Hematopoietic multipotent progenitor cell treated with erythropoietin and hydrocortisone succinate and interleukin-3 and kit ligand, for 17 days (in vitro differentiated cells): ENCODE data around the gene HEATR5B.
"Not testable (repeated sequence)": the region's sequence is repeated elsewhere in the genome, so short reads cannot be mapped to it uniquely, and the experiment has no call there.

Experiments used
- DNase-seq: peaks from one replicate; pipeline ENCODE4 v3.0.0-alpha.2; 2015; ENCODE audit warnings: low spot score

Gene HEATR5B

DNA sequence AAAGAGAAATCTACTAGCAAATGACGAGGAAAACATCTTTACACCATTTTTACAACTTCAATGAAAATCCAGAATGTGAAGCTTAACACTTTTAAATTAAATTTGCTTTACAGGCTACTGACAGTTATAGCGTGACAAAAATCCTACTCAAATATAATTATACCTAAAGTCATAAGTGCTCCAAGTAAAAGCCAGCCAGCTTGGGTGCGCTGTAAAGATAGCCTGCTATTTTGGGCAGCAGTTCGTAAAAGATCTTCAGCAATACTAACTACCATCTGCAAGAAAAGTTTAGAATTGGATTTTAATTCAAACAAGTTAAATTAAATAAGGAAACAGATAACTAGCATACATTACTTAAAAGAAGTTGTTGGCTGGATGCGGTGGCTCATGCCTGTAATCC lies 22.4 kb downstream of the HEATR5B start:
- no peak for DNase-seq

DNA sequence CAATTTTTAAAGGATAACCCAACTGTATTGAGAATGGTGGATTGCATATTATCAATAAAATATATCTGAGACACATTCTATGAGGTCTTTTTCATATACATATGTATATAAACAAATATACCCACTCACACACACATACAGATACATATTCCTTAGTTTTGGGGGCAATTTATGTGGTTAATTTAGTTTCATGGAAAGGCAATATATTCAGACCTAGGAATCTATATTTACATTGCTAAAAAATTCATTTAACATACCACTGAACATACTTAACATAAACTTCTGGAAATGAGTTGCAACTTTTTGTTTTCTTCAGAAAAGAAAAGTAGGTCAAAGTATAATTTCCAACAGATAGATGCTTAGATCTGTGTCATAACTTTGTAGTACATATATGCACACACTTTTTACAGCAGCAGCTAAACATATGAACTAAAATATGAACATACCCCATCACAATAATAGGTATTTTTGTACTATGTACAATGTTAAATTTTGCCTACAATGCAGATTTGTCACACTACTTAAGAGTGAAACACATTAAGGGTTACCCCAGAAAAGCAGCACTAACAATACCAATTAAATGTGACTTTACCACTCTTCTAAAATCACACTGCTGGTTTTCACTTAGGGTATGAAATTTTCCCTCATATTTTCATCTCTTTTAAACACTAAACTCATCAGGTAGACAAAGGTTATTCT lies 23.0 kb downstream of the HEATR5B start:
- no peak for DNase-seq

DNA sequence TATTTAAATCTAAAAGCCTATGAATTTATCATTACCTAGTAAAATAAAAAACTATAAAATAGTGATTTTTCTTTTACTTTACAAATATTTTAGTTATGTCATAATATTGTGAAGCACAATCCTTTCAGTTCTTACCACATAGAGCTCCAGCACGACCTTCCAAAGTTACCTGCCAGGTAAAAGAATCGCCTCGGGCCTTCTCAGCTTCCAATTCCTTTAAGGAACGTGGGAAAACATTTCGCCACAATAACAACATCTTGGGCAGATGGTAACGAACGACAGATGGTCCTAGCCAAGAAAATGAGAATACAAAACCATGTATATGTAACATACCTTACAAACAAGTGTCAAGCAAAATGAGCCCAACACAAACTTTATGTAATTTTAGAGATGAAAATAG lies 23.7 kb downstream of the HEATR5B start:
- no peak for DNase-seq

DNA sequence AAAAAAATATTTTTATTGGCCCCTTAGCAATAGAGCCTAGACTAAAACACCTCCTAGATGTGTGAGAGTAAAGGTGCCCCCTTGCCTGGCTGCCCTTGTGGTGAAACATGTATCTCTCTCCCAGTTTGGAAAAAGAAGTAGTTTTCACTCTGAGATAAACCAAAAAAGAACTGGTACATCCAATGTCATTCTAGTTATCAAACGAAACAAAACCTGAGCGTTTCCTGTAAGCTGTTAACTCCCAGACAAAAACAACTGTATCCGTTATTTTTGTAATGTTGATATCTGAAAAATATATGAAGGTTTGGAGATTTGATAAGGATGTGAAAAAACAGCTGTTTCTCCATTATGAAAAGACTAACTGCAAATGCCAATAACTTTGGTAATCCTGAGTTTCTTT lies 24.3 kb downstream of the HEATR5B start:
- no peak for DNase-seq

DNA sequence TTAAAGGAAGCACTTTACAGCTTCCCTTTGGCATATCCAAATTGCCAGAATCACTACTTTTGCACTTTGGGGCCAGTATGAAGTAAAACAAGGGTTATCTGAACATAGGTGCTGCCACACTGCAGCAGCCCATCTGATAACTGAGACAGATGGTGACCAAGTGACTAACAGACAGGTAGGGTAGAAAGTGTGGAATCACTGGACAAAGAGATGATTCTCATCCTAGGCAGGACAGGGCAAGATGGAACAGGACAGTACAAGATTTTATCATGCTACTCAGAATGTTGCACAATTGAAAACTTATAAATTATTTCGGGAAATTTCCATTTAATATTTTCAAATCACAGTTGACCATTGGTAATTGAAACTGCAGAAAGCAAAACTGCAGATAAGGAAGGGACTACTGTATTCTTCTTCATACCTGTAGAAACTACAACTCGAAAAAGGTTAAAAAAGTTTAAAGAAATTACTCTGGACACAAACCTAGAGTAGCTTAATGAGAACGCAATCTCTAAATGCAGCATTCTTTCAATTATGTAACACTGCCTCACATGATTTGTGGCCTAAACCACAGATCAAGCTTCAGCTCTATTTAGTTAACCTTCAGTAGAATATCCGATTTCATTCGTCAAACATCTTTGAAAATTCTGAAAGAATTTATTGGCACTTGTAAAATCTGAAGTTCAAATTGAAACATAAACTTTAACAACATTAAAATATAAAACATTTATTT lies 31.4 kb downstream of the HEATR5B start:
- DNase-seq: no peak

DNA sequence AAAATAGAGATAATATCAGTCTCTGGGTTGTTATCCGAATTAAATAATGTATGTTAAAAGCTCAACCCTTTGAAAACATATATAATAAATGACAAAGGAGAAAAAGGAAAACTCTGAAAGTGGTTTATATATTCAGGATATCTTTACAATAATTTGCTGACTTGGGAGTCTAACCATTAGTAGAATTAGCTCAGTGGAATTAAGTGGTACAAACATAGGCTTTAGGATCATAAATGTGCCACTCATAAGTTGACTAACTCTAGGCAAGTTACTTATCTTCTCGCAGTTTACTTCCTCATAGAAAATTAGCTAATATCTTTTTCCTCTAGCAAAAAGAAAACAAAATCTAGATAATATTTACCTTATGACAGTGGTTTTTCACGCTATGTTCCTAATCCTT lies 44.6 kb downstream of the HEATR5B start:
- no peak for DNase-seq

DNA sequence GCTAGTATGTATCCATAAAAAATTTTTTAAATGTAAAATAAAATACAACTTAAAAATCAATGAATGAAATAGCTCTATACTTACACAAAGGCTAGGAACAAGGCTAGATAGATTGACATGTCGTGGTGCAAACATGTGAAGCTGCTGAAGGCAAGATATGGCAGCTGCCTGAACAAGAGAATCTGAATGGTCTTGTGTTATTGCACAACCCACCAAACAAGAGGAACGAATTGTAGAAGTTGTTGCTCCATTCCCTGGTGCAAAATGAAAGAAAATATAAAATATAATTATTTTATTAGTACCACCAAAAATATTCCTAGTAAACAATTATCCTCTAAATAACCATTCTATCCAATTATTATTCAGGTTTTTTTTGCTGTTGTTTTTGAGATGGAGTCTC lies 46.4 kb downstream of the HEATR5B start:
- no peak for DNase-seq

DNA sequence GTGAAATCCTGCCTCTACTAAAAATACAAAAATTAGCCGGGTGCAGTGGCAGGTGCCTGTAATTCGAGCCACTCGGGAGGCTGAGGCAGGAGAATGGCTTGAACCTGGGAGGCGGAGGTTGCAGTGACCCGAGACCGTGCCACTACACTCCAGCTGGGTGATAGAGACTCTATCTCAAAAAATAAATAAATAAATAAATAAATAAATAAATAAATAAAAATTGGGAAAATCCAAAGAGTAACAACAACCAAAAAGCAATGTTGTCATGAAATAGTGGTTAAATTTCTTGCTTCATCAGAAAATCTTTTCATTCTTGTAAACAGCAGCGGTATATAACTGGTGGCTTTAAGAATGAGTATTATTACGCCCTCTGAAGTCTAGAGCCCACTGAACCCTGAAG lies 54.4 kb downstream of the HEATR5B start:
- no peak for DNase-seq

DNA sequence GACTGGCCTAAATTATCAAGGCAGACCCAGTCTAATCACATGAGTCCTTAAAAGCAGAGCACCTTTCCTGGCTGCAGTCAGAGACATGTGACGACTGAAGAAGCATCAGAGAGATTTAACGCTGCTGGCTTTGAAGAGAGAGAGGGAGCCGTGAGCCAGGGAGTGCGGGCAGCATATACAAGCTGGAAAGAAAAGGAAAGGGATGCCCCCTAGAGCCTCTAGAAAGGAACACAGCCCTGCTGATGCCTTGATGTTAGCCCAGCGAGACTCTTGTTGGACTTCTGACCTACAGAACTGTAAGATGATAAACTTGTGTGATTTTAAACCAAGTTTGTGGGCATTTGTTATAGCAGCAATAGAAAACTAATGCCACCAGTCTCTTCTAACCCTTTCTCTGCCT lies 58.1 kb downstream of the HEATR5B start:
- no peak for DNase-seq

DNA sequence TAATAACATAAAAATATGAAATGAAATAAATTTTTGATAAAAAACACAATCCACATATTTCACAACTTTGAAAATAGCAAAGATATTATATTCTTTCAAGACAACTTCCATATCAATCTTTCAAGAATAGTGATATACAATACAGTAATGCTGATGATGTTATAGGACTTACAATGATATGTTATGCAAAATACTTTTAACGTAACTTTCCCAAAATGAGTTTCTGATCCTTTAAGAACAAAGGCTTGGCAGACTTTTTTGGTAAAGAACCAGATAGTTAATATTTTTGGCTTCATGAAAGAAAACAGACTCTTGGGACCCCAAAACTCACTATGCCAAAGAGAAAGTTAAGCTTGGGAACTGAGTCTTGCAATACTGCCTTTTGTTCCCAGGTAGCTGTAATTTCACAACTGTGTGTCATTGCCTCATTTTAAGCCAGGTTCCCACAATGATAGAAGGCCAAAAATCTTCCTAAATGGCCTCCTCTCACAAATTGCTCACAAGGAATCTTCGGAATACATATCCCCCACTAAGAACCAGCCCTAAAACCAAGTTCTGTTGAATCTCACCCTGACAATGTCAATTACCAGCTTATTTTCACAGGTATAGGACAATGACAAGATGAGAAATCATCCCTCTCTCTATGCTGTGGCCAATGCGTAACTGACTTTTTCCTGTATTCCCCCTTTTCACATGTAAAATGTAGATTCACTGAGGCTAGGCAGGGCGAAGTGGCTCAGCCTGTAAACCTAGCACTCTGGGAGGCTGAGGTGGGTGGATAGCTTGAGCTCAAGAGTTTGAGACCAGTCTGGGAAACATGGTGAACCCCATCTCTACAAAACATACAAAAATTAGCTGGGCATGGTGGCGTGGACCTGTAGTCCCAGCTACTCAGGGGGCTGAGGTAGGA lies 63.0 kb downstream of the HEATR5B start:
- no peak for DNase-seq

DNA sequence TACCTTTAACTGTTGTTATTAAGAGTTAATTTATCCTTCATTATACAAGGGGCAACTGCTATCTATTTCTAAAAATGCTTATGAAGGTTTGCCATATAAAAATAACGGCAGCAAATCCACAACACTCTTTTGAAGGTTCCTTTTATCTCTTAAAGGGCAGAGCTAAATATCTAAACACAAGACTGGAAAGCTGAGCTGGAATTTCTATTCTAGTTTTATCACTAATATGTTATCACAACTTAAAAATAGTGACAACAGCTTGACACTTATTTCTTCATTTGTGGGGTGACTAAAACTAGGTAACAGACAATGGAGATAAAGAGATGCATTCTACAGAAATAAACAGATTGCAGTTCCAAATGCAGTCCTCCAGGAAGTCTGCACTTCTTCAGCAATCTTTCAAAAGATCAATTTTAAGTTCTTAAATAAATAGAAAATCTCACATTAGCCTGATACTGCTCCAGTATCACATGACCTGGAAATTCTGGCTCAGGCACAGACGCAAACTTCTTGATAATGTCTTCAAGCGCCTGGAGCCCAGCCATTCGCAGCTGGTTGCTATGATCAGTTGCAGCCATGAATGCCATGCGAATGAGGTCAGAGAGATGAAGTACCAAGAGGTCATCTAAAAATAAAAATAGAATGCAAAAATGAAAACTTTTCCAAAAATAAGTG lies 63.8 kb downstream of the HEATR5B start:
- DNase-seq: no peak

DNA sequence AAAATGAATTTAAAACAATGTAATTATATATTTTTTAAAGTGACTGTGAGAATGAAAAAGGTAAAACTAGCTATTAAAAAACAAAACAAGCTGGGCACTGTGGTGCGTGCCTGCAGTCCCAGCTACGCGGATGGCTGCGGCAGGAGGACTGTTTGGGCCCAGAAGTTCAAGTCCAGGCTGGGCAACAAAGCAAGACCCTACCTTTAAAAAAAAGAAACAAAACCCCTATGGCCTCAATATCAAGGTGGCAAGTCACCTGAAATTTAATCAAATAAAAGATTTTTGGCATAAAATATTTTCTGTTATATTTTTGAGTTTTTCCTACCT lies 70.9 kb downstream of the HEATR5B start:
- DNase-seq: no peak

DNA sequence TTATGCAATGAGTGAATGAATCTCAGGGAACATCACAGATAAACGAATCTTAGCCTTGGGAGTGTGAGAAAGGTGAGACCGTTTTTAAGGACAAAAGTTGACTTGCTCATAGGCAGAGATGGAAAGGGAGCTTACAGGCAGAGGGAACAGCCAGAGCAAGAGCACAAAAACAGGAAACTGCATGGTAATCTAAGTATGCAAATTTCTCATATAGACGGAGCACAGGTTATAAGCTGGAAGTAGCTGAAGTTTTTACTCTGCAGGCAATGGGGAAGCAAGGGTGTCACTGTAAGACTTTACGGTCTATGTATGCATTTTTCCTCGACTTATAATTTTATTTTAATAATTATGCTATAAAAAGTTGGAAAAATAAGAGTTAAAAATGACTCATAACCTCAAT lies 73.0 kb downstream of the HEATR5B start:
- no peak for DNase-seq

DNA sequence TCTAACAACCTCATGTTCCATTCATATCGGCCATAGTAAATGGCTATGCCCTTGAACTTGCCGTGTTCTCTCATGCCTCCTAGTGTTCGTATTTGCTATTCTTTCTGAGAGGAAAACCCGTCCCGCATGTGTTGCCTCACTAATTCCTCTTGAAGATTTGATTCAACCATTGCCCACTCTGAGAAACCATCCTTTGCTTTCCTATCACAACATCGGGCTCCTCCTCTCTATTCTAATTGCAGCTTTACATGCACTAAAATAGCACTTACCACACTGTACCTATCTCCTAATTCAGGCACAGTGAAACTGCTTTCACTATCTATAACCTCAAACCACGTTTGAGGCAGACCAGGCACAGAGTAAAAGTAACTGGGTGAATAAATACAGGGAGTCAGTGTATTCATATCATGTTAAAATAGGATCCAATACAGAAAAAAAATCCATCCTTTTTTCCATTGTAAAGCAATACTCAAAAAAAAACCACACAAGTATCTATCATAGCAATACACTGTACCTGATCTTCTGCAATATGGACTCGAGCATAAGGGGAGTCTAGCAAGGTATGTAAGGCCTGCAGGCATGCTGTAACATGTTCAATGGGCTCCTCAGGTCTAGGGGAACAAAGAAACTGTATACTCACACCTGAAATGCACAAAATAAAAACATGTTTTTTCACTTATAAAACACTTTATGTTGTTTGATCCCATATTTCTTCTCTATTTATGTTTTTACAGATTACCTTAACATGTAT lies 78.9 kb downstream of the HEATR5B start:
- DNase-seq: peak; percentile 61

DNA sequence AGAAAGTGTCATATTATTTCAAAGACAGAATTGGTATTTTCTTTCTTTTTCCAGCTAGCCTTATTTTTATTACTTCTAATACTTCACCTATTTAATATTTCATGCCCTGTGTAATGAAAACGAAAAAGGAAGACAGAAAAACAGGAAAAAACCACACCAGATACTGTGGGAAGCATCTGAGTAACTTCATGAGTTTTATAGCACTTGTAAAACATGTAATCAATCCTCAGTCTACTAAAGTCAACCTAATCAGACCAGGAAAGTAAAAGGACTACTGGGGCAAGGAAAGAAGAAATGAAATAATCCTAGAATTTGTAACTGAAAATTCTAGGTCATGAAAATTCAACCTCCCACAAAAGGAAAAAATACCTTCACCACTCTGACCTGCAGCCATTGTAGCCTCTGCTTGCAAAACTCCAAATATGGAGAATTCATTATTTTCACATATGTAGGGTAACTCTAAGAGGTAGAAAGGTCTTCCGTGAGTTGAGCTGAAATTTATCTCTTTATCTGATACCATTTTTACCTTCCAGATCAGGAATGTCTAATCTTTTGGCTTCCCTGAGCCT lies 83.1 kb downstream of the HEATR5B start:
- DNase-seq: no peak

DNA sequence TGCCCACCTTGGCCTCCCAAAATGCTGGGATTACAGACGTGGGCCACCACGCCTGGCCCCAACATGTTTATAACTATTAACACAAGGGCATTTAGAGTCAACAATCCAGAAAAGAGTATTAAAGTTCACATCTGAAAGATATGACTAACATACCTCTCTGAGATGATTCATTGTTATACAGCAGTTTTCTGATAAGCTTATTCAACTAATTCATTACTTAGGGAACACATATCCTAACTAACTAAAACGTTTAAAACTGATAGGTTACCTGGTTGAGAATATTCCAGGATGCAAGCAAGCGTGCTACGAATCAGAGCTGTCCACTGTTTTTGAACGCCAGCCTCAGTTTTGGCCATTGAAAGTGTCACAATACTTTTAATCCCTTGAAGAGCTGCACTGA lies 83.9 kb downstream of the HEATR5B start:
- no peak for DNase-seq

DNA sequence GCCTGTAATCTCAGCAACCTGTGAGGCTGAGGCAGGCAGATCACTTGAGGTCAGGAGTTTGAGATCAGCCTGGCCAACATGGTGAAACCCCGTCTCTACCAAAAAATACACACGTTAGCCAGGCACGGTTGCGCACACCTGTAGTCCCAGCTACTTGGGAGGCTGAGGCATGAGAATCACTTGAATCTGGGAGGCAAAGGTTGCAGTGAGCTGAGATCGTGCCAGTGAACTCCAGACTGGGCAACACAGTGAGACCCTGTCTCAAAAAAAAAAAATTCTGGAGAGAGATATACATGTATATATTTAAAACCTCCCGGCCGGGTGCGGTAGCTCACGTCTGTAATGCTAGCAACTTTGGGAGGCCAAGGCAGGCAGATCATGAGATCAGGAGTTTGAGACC lies 84.8 kb downstream of the HEATR5B start:
- DNase-seq: not testable (repeated sequence)

DNA sequence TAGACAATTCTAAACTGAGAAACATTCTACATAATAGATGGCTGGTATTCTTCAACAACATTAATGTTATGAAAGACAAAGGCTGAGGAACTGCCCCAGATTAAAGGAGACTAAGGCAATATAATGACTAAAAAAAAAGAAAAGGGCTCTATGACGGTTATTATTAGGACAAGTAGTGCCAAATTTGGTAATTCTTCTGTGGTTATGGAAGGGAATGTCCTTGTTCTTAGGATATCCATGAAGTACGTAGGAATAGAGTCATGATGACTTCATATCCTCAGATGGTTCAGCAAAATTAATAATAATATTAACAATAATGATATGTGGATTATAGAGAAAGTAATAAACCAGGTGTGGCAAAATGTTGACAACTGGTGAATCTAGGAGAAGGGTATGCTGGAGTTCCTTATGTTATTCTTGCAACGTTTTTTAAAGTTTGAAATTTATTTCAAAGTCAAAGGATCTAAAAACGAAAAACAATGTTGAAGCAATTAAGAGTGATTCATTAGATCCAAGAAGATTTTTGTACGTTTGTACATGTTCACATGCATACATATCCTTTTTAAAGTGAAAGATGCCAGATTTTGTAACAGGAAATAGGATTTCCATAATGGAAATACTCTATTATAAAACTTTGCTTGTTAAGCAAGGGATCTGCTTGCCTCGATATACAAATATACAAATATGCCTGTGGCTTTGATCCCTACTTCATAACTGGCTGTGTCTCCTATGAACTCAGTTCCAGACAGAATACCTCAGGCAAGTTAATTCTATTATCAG lies 90.1 kb downstream of the HEATR5B start:
- DNase-seq: no peak

DNA sequence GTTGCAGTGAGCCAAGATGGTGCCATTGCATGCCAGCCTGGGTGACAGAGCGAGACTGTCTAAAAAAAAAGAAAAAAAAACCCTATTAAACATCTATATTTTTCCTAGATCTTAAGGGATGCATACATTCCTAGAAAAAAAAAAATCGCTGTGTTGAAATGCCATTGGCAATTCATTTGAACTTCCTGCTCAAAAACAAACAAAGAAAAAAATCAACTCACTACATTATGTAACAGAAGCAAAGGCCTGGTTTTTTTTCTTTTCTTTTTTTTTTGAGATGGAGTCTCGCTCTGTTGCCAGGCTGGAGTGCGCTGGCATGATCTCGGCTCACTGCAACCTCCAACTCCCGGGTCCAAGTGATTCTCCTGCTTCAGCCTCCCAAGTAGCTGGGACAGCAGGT lies 96.2 kb downstream of the HEATR5B start:
- DNase-seq: no peak

DNA sequence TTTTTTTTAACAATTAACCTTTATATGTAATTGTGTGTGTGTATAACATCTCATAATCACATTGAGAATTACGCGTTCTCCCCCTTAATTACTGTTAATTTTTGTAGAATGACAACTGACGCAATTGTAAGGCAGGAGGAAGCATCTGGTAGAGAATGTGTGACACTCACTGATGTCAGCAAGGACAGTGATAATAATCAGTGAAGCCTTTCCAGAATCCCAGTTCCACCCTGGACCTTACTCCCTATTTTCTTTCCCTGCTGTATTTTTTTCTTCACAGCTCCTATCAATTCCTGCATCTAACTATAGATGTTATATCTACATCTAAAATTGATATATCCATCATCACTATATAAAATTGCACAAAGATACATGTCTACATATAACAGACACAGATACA lies 101.7 kb downstream of the HEATR5B start:
- no peak for DNase-seq

DNA sequence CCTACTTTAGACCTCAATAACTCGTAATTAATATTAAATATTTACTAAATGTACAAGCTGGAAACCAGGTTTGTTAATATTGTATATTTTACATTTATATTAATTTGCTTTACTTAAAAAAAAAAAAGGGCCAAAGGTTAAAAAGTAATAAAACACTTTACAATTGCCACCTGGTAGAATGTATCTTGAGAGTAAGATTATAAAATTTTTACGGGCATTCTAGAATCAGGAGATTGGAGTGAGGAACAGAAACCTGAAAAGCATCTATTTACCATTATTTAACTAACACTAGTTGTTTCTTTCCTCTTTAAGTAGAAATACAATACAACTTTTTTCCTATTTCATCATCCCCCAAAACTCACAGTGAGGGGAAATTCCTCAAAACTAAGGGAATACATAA lies 102.3 kb downstream of the HEATR5B start:
- no peak for DNase-seq
